Fibroblast of lung (primary cell): ENCODE results near the gene LRFN2. TPM values are rescaled to one million over a fixed set of nuclear protein-coding genes. Genes with fewer than 3 reads are reported as not detected.

ENCODE experiments used
- DNase-seq, 2 donors: peaks; one replicate each; pipeline versions ENCODE4 v3.0.0 to v3.0.0-alpha.2; 2010; ENCODE audit warnings: low read depth in 2 of 2
- H2AFZ ChIP-seq: 2 replicates; pipeline ENCODE4 v1.5.1; 2012; ENCODE audit warnings: low read length, control low read depth, inconsistent platforms
- H3K27ac ChIP-seq: 2 replicates; pipeline ENCODE4 v1.5.1; 2011; ENCODE audit warnings: low read length, control low read depth; ENCODE audit not compliant: insufficient read depth
- H3K27me3 ChIP-seq: 2 replicates; pipeline ENCODE4 v1.5.1; 2011; ENCODE audit warnings: mild to moderate bottlenecking, low read length; ENCODE audit not compliant: control insufficient read depth, insufficient read depth
- H3K36me3 ChIP-seq: 2 replicates; pipeline ENCODE4 v1.5.1; 2011; ENCODE audit warnings: low read length; ENCODE audit not compliant: control insufficient read depth, insufficient read depth
- H3K4me1 ChIP-seq: 2 replicates; pipeline ENCODE4 v1.5.1; 2011; ENCODE audit warnings: low read length; ENCODE audit not compliant: control insufficient read depth, insufficient read depth; ENCODE audit errors: extremely low read depth
- H3K4me2 ChIP-seq: 2 replicates; pipeline ENCODE4 v1.5.1; 2011; ENCODE audit warnings: low read length, control low read depth; ENCODE audit not compliant: insufficient read depth; ENCODE audit errors: extremely low read depth
- H3K4me3 ChIP-seq, 4 experiments: fragments of 200-600 bp in 1 of 4; sonication (generic) in 1 of 4; replicated peaks in 1 of 4; 2 replicates each; pipeline ENCODE4 v1.5.1; 2011 to 2016; ENCODE audit warnings: low read length in 4 of 4, low read depth in 3 of 4, mild to moderate bottlenecking in 3 of 4, control low read depth in 2 of 4, inconsistent platforms in 1 of 4, mixed read lengths in 1 of 4; ENCODE audit not compliant: insufficient read depth in 1 of 4; ENCODE audit errors: control extremely low read depth in 1 of 4
- H3K79me2 ChIP-seq: 2 replicates; pipeline ENCODE4 v1.5.1; 2012; ENCODE audit warnings: mild to moderate bottlenecking, low read length, inconsistent platforms; ENCODE audit not compliant: control insufficient read depth, insufficient read depth
- H3K9ac ChIP-seq: 2 replicates; pipeline ENCODE4 v1.5.1; 2011; ENCODE audit warnings: mild to moderate bottlenecking, low read length, control low read depth; ENCODE audit not compliant: insufficient read depth
- H3K9me3 ChIP-seq: 2 replicates; pipeline ENCODE4 v1.5.1; 2012; ENCODE audit warnings: low read depth, low read length; ENCODE audit not compliant: control insufficient read depth, insufficient read depth
- H4K20me1 ChIP-seq: 2 replicates; pipeline ENCODE4 v1.5.1; 2011; ENCODE audit warnings: low read length; ENCODE audit not compliant: control insufficient read depth, insufficient read depth; ENCODE audit errors: extremely low read depth
- EZH2 ChIP-seq: IDR thresholded peaks from 2 replicates; pipeline ENCODE4 v1.5.1; 2012; ENCODE audit warnings: low read length, control low read depth, mild to moderate bottlenecking; ENCODE audit errors: missing control alignments
- polyA plus RNA-seq, 2 donors: library from polyadenylated mRNA; depleted of rRNA in 1 of 2; stranded (reverse) in 1 of 2; unstranded in 1 of 2; fragments of >200 nt; gene quantifications; 2 replicates each; pipeline ENCODE4 v1.2.1, GENCODE V29; 2011 to 2012; ENCODE audit warnings: missing spikeins in 1 of 2
- total RNA-seq: library from RNA; depleted of rRNA; stranded (reverse); fragments of >200 nt; gene quantifications from 2 replicates; pipeline ENCODE4 v1.2.1, GENCODE V29; 2014
- TF ChIP-seq, protein P1 (sequence below), 2 donors: IDR thresholded peaks in 1 of 2; conservative IDR thresholded peaks in 1 of 2; 1 replicate in 1 of 2; 2 replicates in 1 of 2; pipeline ENCODE4 v1.5.1; 2011 to 2012; ENCODE audit warnings: low read length in 2 of 2, control low read depth in 1 of 2, inconsistent platforms in 1 of 2, low read depth in 1 of 2, mild to moderate bottlenecking in 1 of 2

LRFN2 gene
- total and polyA plus RNA-seq, 2 donors (not counting 1 experiment from before 2014, with no cell fraction given) = not detected

DNA sequence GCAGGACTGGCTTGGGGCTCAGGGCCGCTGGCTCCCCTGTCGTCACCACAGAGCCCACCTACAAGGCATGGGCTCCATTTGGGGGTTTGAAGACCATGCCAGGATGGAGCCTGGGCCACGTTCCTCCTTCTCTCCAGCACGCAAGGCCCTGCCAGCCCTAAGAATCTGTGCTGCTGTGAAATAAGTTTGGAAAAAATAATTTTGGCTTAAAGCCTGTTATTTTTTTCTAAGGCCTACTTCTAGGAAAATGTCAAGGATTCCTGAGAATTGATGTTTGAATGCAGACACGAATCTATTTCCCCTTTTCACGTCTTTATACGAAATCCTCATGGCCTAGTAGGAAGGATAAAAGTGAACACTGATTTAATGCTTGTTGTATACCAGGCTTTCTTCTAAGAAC, 107.5 kb downstream of the LRFN2 start:
- no peak for DNase-seq
- H3K79me2 ChIP-seq = no peaks in the 10 kb centered on the region
- no peak for TF ChIP-seq EZH2
- TF ChIP-seq, protein P1, sequence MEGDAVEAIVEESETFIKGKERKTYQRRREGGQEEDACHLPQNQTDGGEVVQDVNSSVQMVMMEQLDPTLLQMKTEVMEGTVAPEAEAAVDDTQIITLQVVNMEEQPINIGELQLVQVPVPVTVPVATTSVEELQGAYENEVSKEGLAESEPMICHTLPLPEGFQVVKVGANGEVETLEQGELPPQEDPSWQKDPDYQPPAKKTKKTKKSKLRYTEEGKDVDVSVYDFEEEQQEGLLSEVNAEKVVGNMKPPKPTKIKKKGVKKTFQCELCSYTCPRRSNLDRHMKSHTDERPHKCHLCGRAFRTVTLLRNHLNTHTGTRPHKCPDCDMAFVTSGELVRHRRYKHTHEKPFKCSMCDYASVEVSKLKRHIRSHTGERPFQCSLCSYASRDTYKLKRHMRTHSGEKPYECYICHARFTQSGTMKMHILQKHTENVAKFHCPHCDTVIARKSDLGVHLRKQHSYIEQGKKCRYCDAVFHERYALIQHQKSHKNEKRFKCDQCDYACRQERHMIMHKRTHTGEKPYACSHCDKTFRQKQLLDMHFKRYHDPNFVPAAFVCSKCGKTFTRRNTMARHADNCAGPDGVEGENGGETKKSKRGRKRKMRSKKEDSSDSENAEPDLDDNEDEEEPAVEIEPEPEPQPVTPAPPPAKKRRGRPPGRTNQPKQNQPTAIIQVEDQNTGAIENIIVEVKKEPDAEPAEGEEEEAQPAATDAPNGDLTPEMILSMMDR (conservative IDR thresholded peaks at IDR 0.05 in 1 of 2, IDR thresholded peaks at IDR 0.05 in 1 of 2; ENCODE audit: low read depth in 1 of 2, low read length in 2 of 2) = no peak
- no peak overlapping the region for H3K4me2 ChIP-seq
- no peaks in the 10 kb centered on the region for H3K4me1 ChIP-seq
- no peak overlapping the region for H3K4me3 ChIP-seq
- H4K20me1 ChIP-seq = no peaks in the 10 kb centered on the region
- no peak overlapping the region for H3K27ac ChIP-seq
- H3K36me3 ChIP-seq = no peaks in the 10 kb centered on the region
- no peak overlapping the region for H2AFZ ChIP-seq
- H3K9me3 ChIP-seq = no peaks in the 10 kb centered on the region
- no peaks in the 10 kb centered on the region for H3K27me3 ChIP-seq
- H3K9ac ChIP-seq = no peak overlapping the region

DNA sequence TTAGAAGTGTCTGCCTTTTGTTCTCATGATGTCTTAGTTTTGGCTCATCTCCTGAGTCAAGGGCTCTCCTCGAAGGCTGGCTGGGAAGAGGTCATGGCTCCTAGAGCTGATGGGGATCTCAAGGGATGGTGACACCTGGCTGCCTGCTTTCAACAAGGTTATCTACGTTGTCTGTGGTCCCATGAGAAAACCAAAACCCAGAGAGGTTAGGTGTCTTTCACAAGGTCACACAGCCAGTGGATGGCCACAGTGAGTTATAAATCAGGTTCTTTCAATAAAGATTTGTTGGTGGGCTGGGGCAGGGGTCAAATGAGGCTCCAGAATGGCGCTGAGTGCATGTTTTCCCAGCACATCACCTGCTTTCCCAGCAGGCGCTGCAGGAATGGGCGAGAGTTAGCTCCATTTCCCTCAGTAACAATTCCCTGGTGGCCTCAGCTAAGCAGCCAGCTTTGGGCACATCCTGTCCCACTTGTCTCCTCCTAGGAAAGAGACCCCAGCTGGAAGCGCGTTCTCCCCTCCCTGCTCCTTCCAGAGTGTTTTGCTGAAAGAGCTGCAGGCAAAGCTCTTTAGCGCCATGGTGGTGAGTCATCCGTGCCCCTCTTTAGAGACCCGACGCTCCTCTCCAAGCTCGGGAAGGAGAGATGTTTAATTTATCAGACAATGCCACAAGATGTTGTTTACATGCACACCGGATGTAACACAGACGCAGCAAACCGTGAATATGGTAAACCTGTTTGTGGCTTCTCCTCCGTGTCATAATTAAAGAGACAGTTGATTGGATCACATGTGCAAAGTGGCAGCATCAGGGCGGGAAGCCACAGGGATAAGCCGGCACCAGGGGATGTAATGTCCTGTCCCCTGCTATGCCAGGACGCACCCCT, 109.7 kb downstream of the LRFN2 start:
- DNase-seq = no peak
- H3K4me3 ChIP-seq = no peak overlapping the region
- no peak overlapping the region for H2AFZ ChIP-seq
- TF ChIP-seq, protein P1 (conservative IDR thresholded peaks at IDR 0.05 in 1 of 2, IDR thresholded peaks at IDR 0.05 in 1 of 2; ENCODE audit: low read depth in 1 of 2, low read length in 2 of 2) = no peak
- TF ChIP-seq EZH2 = no peak
- H3K4me1 ChIP-seq = no peaks in the 10 kb centered on the region
- H3K27me3 ChIP-seq = no peaks in the 10 kb centered on the region
- no peak overlapping the region for H3K9ac ChIP-seq
- no peaks in the 10 kb centered on the region for H3K36me3 ChIP-seq
- no peak overlapping the region for H3K4me2 ChIP-seq
- H3K79me2 ChIP-seq = no peaks in the 10 kb centered on the region
- no peaks in the 10 kb centered on the region for H3K9me3 ChIP-seq
- no peak overlapping the region for H3K27ac ChIP-seq
- H4K20me1 ChIP-seq = no peaks in the 10 kb centered on the region

- Histone ChIP-seq H3K4me1 (no peaks in the 10 kb centered on the region), H3K27ac (no peak overlapping the region), H3K36me3 (no peaks in the 10 kb centered on the region), H3K4me2 (no peak overlapping the region), H2AFZ (no peak overlapping the region), H3K79me2 (no peaks in the 10 kb centered on the region), H4K20me1 (no peaks in the 10 kb centered on the region), H3K9ac (no peak overlapping the region), H3K4me3 (no peak overlapping the region), H3K9me3 (no peaks in the 10 kb centered on the region), H3K27me3 (no peaks in the 10 kb centered on the region)
- no peak for TF ChIP-seq EZH2
- TF ChIP-seq, protein P1 (conservative IDR thresholded peaks at IDR 0.05 in 1 of 2, IDR thresholded peaks at IDR 0.05 in 1 of 2; ENCODE audit: low read depth in 1 of 2, low read length in 2 of 2) = no peak
- DNase-seq = no peak
These were observed 110.5 kb downstream of the LRFN2 start for GRCh38 chr6:40476673-40477072.
